C4-2B (cell line): Measurements from ENCODE around the gene RNPEPL1.

Experiments used
- H3K27ac ChIP-seq: fragments of 450-650 bp; 2 replicates; pipeline ENCODE4 v1.5.1; 2017
- CTCF ChIP-seq: fragments of 450-650 bp; conservative IDR thresholded peaks from 2 replicates; pipeline ENCODE4 v1.5.1; 2017; ENCODE audit warnings: mild to moderate bottlenecking
- ZFX ChIP-seq: fragments of 450-650 bp; IDR thresholded peaks from 2 replicates; pipeline ENCODE4 v1.6.1; 2017

Gene RNPEPL1

GRCh38 chr2:240589375-240589774, 21.1 kb downstream of the RNPEPL1 start:
- no peak overlapping the region for H3K27ac ChIP-seq
- TF ChIP-seq CTCF (no peak), ZFX (no peak)

DNA sequence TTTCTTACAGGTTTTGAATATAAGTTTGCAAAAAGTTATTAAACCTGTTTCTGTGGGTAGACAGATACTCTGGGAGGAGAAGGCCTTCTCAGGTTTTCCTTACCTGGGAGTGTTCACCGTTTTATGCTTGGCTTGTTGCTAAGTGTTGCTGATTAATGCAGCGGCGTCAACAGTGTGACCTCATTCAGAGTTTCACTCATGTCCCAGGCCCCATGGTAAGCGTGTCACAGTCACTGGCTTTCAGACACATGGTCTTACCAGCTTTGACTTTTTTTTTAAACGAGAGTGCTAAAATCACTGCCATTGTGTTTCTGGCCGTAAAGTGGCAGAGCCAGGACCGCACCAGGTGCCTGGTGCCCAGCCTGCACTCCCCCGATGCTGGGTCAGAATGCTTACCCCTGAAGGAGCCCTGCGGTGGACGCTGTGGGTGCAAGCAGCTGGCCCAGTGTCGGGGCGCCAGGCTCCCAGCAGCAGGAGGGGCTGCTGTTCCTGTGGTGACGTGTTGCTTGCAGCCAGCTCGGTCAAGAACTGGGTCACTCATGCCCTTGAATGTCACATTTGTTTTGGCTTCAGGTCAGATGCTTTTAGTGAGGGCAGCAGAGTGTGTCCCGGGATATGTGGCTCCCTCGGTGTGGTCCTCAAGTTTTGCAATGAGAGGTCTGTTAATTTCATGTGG, 21.7 kb downstream of the RNPEPL1 start:
- no peak overlapping the region for H3K27ac ChIP-seq
- TF ChIP-seq ZFX (no peak), CTCF (no peak)

GRCh38 chr2:240590681-240591111, 22.4 kb downstream of the RNPEPL1 start:
- H3K27ac ChIP-seq: no peak overlapping the region
- TF ChIP-seq CTCF: no peak
- TF ChIP-seq ZFX: no peak

DNA sequence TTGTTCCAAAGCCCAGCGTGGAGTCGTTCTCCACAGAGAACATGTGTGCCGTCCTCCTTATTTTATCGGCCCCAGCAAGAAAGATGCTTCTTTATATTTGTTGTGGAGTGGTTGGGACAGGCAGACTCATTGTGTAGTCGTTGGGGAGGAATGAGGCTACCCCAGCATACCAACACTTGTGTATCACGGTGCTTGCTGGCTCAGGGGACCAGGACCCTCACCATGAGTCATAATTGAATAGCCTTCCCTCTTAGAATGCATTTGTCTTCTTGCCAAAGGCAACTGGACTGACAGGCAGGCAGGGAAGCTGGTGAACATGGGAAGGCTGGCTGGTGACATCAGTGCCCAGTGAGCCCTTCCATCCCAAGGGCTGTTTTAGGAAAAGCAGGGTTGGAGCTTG, 22.9 kb downstream of the RNPEPL1 start:
- no peak overlapping the region for H3K27ac ChIP-seq
- TF ChIP-seq CTCF (no peak), ZFX (no peak)

DNA sequence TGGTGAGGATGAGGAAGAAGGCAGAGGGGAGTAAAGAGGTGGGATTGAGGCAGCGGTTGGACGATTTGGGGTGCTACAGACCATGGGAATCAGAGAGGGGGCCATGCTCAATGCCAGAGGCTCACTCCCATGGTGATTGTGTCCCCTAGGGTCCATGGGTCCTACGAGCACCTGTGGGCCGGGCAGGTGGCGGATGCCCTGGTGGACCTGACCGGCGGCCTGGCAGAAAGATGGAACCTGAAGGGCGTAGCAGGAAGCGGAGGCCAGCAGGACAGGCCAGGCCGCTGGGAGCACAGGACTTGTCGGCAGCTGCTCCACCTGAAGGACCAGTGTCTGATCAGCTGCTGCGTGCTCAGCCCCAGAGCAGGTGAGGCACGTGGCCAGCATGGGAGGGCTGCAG, 23.5 kb downstream of the RNPEPL1 start:
- no peak for TF ChIP-seq ZFX
- TF ChIP-seq CTCF: no peak
- H3K27ac ChIP-seq: no peak overlapping the region

GRCh38 chr2:240593026-240593702, 24.9 kb downstream of the RNPEPL1 start:
- TF ChIP-seq CTCF (no peak), ZFX (no peak)
- no peak overlapping the region for H3K27ac ChIP-seq

GRCh38 chr2:240593703-240594451, 25.6 kb downstream of the RNPEPL1 start:
- TF ChIP-seq CTCF: no peak
- no peak for TF ChIP-seq ZFX
- no peak overlapping the region for H3K27ac ChIP-seq
